IgD-negative memory B cell (primary cell): ENCODE measurements around the gene KLHL6. TPM values are rescaled to one million over a fixed set of nuclear protein-coding genes. Genes with fewer than 3 reads are reported as not detected.
"Not testable (repeated sequence)": the region's sequence is repeated elsewhere in the genome, so short reads cannot be mapped to it uniquely, and the experiment has no call there.

Experiments
- H3K27ac Mint-ChIP-seq, 3 donors: one replicate each; pipeline ENCODE4 v1.8.0; 2020 to 2022; ENCODE audit warnings: mild to moderate bottlenecking in 3 of 3, mixed read lengths in 3 of 3, moderate library complexity in 1 of 3
- H3K27me3 Mint-ChIP-seq: one replicate; pipeline ENCODE4 v1.8.0; 2021; ENCODE audit warnings: mixed read lengths
- H3K36me3 Mint-ChIP-seq: one replicate; pipeline ENCODE4 v1.8.0; 2020; ENCODE audit warnings: mild to moderate bottlenecking, mixed read lengths
- H3K4me1 Mint-ChIP-seq, 3 donors: one replicate each; pipeline ENCODE4 v1.8.0; 2020 to 2022; ENCODE audit warnings: mixed read lengths in 3 of 3, mild to moderate bottlenecking in 1 of 3
- H3K4me3 Mint-ChIP-seq, 4 donors: one replicate each; pipeline ENCODE4 v1.8.0; 2020 to 2022; ENCODE audit warnings: mild to moderate bottlenecking in 4 of 4, mixed read lengths in 4 of 4, moderate library complexity in 3 of 4
- H3K9me3 Mint-ChIP-seq, 3 donors: one replicate each; pipeline ENCODE4 v1.8.0; 2020 to 2021; ENCODE audit warnings: mixed read lengths in 3 of 3, mild to moderate bottlenecking in 1 of 3
- polyA plus RNA-seq: library from polyadenylated mRNA; unstranded; fragments of 300-500 nt; fragmentation: Illumina TruSeq; gene quantifications from one replicate; pipeline ENCODE4 v1.2.3, GENCODE V29; 2021

Gene KLHL6
- polyA plus RNA-seq, 1 donor from 2014 or later: 31.3 TPM

DNA sequence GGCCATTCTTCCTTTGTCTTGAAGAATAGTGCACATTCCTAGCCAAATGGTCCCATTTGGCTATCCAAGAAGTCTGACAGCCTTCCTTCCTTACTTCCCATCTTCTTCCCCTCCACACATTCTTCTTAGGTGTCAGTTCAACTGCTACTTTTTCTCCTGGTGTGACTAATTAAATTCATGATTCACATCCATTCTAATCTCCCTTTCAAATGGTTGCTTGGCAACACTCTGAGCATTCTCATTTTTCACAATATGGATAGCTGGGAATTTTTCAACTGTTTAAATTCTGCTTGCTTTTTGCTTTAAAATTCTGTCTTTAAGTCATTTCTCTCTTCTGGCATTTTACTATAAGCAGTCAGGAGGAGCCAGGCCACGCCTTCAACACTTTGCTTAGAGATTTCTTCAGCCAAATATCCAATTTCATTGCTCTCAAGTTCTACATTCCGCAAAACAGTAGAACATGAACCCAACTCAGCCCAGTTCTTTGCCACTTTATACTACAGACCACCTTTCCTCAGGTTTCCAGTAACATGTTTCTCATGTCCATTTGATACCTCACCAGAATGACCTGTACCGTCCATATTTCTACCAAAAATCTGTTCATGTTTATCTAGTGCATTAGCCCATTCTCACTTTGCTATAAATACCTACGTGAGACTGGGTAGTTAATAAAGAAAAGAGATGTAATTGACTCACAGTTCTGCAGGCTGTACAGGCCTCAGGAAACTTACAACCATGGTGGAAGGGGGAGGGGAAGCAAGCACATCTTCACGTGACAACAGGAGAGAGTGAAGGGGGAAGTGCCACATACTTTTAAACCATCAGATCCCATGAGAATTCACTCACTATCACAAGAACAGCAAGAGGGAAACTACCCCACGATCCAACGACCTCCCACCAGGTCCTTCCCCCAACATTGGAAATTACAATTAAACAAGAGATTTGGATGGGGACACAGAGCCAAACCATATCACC is 95.1 kb downstream of the KLHL6 start:
- H3K27ac Mint-ChIP-seq: peak overlapping the region in 1 of 3 donors; percentile 40
- H3K36me3 Mint-ChIP-seq: peaks cover 5% of the 10 kb centered on the region
- H3K4me1 Mint-ChIP-seq: peaks cover 0 to 14% (median 7%) of the 10 kb centered on the region in 3 donors
- peak overlapping the region in 2 of 4 donors; percentile 20 to 71 for H3K4me3 Mint-ChIP-seq
- H3K9me3 Mint-ChIP-seq: peaks cover 0 to 9% (median 2%) of the 10 kb centered on the region in 3 donors
- H3K27me3 Mint-ChIP-seq: no peaks in the 10 kb centered on the region

DNA sequence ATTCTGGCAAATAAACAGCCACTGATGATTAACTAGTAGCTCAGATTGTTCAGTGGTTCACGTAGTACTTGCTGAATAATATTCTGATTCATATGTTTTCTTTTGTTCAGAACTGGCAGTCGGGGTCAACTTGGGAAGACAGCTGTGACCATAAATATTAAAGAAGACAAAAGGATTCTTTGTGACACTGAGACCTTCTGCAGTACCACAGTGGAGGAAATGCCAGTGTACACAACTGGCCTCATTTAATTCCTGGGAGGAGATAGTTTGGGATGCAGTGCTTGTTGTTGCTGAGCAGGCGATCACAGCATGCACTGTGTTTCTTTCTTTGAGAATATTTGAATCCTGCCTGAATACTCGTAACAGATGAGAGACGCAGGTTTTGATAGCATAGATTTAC is 100.4 kb downstream of the KLHL6 start:
- peaks cover 0 to 4% (median 0%) of the 10 kb centered on the region in 3 donors for H3K4me1 Mint-ChIP-seq
- peaks cover 0 to 2% (median 0%) of the 10 kb centered on the region in 3 donors for H3K9me3 Mint-ChIP-seq
- H3K27ac Mint-ChIP-seq: no peak overlapping the region
- peaks cover 3% of the 10 kb centered on the region for H3K36me3 Mint-ChIP-seq
- no peak overlapping the region for H3K4me3 Mint-ChIP-seq
- no peaks in the 10 kb centered on the region for H3K27me3 Mint-ChIP-seq

DNA sequence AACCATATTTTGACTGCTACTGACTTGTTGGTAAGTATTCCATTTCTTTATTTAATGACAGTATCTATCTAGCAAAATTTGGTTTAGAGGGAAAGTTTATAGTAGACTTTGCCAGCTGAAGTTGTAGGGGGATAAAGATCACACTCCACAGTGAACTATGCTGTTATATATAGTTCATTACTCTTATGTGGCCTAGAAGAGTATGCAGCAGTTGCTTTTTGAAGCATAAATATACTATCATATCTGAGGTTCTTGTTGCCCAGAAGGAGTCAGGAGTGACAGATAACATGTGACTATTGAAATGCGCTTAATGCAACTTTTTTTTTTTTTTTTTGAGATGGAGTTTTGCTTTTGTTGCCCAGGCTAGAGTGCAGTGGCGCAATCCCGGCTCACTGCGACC is 101.4 kb downstream of the KLHL6 start:
- H3K36me3 Mint-ChIP-seq: peaks cover 3% of the 10 kb centered on the region

DNA sequence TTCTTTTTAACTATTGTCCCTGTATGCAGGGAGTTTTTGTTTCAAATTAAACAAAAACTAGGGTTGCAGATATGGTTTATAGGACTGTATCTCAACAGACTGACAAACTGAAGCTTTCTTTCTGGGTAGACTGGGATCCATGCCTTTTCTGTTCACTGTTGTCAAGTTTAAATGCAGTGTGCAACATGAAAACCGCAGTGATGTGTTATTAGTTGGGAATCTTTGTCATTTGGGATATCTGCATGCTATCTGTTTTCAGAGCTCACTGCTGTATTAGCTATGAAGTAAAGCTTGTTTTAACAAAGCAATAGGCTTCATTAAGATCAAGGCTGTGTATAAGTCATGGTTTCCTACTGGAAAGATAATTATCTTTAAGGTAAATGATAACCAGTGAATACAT is 105.7 kb downstream of the KLHL6 start:
- Mint-ChIP-seq H3K36me3 (no peaks in the 10 kb centered on the region), H3K9me3 (no peaks in the 10 kb centered on the region), H3K4me1 (peaks cover 2 to 18% (median 12%) of the 10 kb centered on the region in 3 donors), H3K27me3 (no peaks in the 10 kb centered on the region), H3K27ac (no peak overlapping the region), H3K4me3 (no peak overlapping the region)

More for the DNA sequence above, 101.4 kb downstream of the KLHL6 start:
- Mint-ChIP-seq H3K27ac (no peak overlapping the region), H3K27me3 (no peaks in the 10 kb centered on the region), H3K4me1 (peaks cover 0 to 2% (median 0%) of the 10 kb centered on the region in 3 donors), H3K4me3 (no peak overlapping the region), H3K9me3 (no peaks in the 10 kb centered on the region)

DNA sequence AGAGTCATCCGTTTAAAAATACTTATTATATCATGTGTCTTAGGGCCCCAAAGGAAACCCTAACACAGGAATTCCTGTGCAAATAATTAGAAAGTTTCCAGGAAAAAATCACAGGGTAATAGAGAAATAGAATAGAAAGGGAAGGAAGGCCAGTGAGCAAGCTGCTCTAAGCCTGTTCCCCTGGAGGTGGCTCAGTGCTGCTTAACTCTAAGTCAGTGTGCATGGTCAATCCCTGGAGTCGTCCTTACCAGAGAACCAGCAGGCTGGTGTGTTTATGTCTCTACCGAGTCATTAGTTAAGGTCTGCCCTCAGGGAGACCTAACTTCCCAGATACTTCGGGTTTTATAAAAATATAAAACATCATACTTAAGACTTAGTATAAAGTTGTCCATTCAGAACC is 106.1 kb downstream of the KLHL6 start:
- Mint-ChIP-seq H3K36me3 (no peaks in the 10 kb centered on the region), H3K27me3 (no peaks in the 10 kb centered on the region), H3K27ac (no peak overlapping the region), H3K4me1 (peaks cover 2 to 18% (median 12%) of the 10 kb centered on the region in 3 donors), H3K4me3 (no peak overlapping the region), H3K9me3 (peaks cover 0 to 4% (median 3%) of the 10 kb centered on the region in 3 donors)

DNA sequence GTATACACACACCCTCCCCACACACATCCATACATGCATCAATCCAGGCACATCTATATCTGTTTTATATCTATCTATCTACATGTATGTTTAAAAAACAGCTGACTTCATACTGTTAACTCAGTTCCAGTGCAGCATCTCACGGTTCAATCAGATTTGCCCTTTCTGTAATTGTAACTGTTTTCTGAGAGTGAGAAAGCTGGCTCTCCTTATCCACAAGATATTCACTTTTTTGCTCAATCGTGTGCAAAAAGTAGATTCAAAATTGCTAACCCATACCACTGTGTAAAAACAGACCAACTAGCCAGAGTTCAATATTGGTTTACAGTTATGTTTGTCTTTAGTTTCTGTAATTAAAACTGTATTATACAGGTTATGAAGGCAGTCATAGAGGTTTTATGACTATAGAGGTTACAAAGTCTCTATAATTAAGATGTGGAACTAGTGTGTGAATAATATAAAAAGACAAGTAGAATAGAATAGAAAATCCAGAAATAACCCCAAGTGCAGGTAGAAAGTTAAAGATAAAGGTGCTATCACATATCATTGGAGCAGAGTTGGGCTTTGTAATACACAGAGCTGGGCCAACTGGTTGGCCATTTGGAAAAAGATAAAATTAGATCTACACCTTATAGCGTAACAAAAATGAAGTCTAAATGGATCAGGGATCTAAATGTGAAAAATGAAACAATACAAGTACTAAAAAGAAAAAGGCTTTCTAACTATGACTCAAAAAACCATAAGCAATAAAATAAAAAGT is 107.0 kb downstream of the KLHL6 start:
- Mint-ChIP-seq H3K27me3 (no peaks in the 10 kb centered on the region), H3K36me3 (no peaks in the 10 kb centered on the region), H3K4me1 (peaks cover 2 to 18% (median 12%) of the 10 kb centered on the region in 3 donors), H3K9me3 (peaks cover 3 to 12% (median 8%) of the 10 kb centered on the region in 3 donors), H3K27ac (peak overlapping the region in 1 of 3 donors; percentile 67), H3K4me3 (peak overlapping the region in 3 of 4 donors; percentile 10 to 96 (median 94))

DNA sequence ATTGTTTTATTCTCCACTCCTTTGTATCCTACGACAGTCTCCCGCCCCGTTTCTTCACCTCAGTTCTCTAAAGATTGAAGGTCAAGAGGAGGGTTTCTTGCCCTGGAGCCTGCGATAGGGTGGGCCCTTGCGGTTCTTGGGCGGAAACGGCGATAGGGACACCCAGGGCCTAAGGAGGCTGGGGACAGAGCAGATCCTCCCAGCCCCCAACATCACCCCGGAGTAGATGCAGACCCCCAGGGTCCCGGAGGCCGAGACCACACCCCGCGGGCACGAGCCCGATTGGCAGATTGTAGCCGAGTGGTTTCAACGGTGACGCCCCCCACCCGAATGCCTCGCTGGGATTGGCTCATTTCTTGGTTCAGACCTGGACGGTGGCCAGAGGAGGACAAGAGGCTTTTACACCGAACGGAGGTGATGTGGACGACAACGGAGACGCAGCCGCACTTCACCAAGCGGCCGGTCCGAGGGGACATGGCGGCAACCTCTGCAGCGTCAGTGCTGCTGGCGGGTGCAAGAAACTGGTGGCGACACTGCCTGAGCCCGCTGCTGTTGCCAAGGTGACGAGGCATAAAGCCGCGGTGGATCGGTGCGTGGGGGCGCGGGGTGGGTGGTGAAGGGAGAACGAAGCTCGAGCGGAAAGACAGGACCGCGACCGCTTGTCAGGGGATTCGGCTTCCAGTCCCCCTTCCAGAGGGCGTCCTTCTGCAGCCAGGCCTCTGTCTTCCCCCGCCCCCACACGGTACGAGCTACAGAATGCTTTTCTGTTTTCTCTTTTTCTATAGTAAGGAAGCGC is 108.1 kb downstream of the KLHL6 start:
- Mint-ChIP-seq H3K9me3 (peaks cover 6 to 23% (median 13%) of the 10 kb centered on the region in 3 donors), H3K4me1 (peaks cover 6 to 18% (median 12%) of the 10 kb centered on the region in 3 donors), H3K4me3 (peak overlapping the region; percentile 94 to 98 (median 97)), H3K27ac (peak overlapping the region; percentile 22 to 86 (median 67)), H3K36me3 (no peaks in the 10 kb centered on the region), H3K27me3 (no peaks in the 10 kb centered on the region)

DNA sequence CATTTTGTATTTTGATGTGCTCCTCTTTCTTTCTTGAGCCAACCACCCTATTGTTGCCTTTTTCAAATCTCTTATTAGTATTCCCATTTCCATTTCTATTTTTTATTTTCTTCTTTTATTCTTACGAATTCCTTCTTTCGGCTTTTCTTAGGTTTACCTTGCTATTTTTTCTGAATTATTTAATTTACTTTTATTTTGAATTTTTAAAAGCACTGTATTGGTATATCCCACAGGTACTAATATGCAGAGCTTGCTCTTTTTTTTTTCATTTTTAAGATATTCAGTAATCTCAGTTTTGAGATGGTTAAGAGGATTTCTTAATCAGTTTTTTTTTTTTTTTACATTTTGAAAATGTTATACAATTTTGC is 108.7 kb downstream of the KLHL6 start:
- Mint-ChIP-seq H3K9me3 (peaks cover 6 to 23% (median 13%) of the 10 kb centered on the region in 3 donors), H3K36me3 (no peaks in the 10 kb centered on the region), H3K27me3 (no peaks in the 10 kb centered on the region), H3K27ac (no peak overlapping the region), H3K4me3 (peak overlapping the region; percentile 94 to 98 (median 97)), H3K4me1 (peaks cover 6 to 18% (median 12%) of the 10 kb centered on the region in 3 donors)

DNA sequence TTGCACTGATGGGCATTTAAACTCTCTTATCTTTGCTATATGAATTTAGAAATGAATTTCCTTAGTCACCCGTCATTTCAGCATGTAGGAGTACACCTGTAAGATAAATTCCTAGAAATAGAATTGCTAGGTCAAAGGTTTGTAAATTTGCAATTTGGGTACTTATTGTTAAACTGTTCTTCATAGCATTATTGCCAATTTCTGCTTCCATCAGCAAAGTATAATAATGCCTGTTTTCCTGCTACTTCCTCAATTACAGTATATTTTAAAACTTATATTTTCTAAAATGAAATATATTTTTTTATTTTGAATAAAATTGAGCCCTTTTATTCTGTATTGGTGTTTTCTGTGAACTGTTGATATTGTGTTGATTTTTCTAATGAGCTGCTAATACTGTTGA is 110.8 kb downstream of the KLHL6 start:
- no peak overlapping the region for H3K4me3 Mint-ChIP-seq
- H3K4me1 Mint-ChIP-seq: peaks cover 7 to 18% (median 12%) of the 10 kb centered on the region in 3 donors
- peaks cover 6 to 23% (median 15%) of the 10 kb centered on the region in 3 donors for H3K9me3 Mint-ChIP-seq
- no peaks in the 10 kb centered on the region for H3K27me3 Mint-ChIP-seq
- peaks cover 1% of the 10 kb centered on the region for H3K36me3 Mint-ChIP-seq
- H3K27ac Mint-ChIP-seq: no peak overlapping the region

DNA sequence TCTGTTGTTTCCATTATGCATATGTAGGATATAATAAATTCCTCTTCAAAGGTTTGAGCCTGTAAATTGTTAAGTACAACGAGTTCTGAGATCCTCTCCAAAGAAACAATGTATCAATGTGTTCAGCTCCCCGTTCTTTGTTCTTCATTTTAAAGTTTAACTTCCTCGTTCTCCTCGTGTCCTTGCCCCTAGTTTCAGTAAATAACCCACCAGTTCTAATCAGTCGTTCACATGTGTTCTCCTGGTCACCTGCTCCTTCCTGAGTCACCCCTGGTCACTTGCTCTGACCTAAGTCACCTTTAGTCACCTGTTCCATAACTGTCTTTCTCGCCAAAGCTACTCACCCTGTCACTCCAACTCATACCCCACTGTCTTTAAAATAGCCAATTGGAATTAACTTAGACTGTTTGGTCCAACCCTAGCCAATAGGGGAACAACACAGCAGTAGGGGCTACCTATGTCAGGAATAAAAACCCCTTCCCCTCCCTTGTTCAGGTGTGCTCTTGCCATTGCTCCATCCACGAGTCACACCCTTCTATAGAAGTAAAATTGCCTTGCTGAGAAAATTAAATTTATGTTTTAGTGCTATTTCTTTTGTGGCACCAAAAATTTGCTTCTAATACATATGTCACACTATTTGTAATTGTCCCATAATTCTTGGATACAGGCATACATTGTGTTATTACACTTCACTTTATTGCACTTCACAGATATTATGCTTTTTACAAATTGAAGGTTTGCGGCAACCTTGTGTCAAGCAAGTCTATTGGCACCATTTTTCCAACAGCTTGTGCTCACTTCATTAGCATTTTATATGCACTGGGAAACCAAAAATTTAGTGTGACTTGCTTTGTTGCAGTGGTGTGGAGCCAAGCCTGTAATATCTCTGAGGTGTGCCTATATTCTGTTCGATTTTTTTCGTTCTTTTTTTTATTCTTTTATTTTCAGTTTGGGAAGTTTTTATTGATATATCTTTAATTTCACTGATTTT is 111.8 kb downstream of the KLHL6 start:
- Mint-ChIP-seq H3K4me3 (peak overlapping the region in 2 of 4 donors; percentile 7 to 17), H3K36me3 (peaks cover 1% of the 10 kb centered on the region), H3K4me1 (peaks cover 7 to 15% (median 8%) of the 10 kb centered on the region in 3 donors), H3K9me3 (peaks cover 6 to 23% (median 15%) of the 10 kb centered on the region in 3 donors), H3K27me3 (no peaks in the 10 kb centered on the region), H3K27ac (no peak overlapping the region)

DNA sequence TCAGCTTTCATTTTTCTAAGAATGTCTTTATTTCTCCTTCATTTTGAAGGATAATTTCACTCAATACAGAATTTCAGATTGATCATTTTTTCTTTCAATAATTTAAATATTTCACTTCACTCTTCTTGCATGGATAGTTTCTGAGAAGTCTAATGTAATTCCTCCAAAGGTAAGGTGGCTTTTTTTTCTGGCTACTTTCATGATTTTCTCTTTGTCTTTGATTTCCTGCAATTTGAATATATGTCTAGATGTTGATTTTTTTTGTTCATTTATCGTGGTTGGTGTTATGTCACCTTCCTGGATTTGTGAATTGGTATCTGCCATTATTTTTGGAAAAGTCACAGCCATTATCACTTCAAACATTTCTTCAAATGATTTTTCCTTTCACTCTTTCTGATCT is 112.5 kb downstream of the KLHL6 start:
- Mint-ChIP-seq H3K9me3 (peaks cover 6 to 23% (median 15%) of the 10 kb centered on the region in 3 donors), H3K27me3 (no peaks in the 10 kb centered on the region), H3K4me3 (no peak overlapping the region), H3K4me1 (peaks cover 2 to 8% (median 5%) of the 10 kb centered on the region in 3 donors), H3K36me3 (peaks cover 1% of the 10 kb centered on the region), H3K27ac (no peak overlapping the region)

DNA sequence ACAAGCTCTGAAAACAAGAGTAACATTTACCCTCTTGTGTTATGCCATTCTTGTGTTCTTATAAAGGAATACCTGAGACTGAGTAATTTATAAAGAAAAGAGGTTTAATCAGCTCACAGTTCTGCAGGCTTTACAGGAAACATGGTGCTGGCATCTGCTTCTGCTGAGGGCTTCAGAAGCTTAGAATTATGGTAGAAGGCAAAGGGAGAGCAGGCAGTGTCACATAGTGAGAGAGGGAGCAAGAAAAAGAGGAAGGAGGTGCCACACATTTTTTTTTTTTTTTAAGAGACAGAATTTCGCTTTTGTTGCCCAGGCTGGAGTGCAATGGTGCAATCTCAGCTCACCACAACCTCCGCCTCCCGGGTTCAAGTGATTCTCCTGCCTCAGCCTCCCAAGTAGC is 115.0 kb downstream of the KLHL6 start:
- H3K27me3 Mint-ChIP-seq, H3K4me1 Mint-ChIP-seq, H3K27ac Mint-ChIP-seq, H3K36me3 Mint-ChIP-seq: not testable (repeated sequence)
- H3K9me3 Mint-ChIP-seq: peaks cover 6 to 23% (median 15%) of the 10 kb centered on the region in 3 donors
- peak overlapping the region in 1 of 4 donors; percentile 68 for H3K4me3 Mint-ChIP-seq

DNA sequence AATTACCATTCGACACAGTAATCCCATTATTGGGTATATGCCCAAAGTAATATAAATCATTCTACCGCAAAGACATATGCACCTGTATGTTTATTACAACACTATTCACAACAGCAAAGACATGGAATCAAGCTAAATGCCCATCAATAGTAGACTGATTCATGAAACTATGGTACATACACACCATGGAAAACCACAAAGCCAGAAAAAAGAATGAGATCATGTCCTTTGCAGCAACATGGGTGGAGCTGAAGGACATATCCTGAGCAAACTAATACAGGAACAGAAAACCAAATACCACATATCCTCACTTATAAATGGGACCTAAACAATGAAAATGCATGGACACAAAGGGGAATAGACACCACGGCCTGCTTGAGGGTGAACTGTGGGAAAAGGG is 116.0 kb downstream of the KLHL6 start:
- H3K27ac Mint-ChIP-seq: no peak overlapping the region
- peaks cover 6 to 20% (median 12%) of the 10 kb centered on the region in 3 donors for H3K9me3 Mint-ChIP-seq
- H3K36me3 Mint-ChIP-seq: peaks cover 1% of the 10 kb centered on the region
- H3K4me3 Mint-ChIP-seq: no peak overlapping the region
- no peaks in the 10 kb centered on the region for H3K27me3 Mint-ChIP-seq
- H3K4me1 Mint-ChIP-seq: peaks cover 0 to 10% (median 9%) of the 10 kb centered on the region in 3 donors
